Suprapubic skin (tissue), 4 donors: ENCODE measurements around the gene RNFT2. TPM values are rescaled to one million over a fixed set of nuclear protein-coding genes. Genes with fewer than 3 reads are reported as not detected.
"Not testable (repeated sequence)": the region's sequence is repeated elsewhere in the genome, so short reads cannot be mapped to it uniquely, and the experiment has no call there.

Experiments used
- DNase-seq, 2 donors: peaks; one replicate each; pipeline ENCODE4 v3.0.0-alpha.2; 2019; ENCODE audit warnings: low spot score in 2 of 2
- H3K27ac ChIP-seq: fragments of 200-600 bp; sonication (generic); one replicate; pipeline ENCODE4 v1.5.1; 2019
- H3K27me3 ChIP-seq: fragments of 200-600 bp; sonication (generic); one replicate; pipeline ENCODE4 v1.5.1; 2019
- H3K36me3 ChIP-seq: fragments of 200-600 bp; sonication (generic); one replicate; pipeline ENCODE4 v1.5.1; 2019
- H3K4me1 ChIP-seq: fragments of 200-600 bp; sonication (generic); one replicate; pipeline ENCODE4 v1.5.1; 2019
- H3K4me3 ChIP-seq: fragments of 200-600 bp; sonication (generic); one replicate; pipeline ENCODE4 v1.5.1; 2019; ENCODE audit warnings: mild to moderate bottlenecking
- H3K9me3 ChIP-seq: fragments of 200-600 bp; sonication (generic); one replicate; pipeline ENCODE4 v1.5.1; 2019
- CTCF ChIP-seq, 2 donors: fragments of 200-600 bp in 1 of 2; fragments of 450-650 bp in 1 of 2; sonication (generic) in 1 of 2; IDR thresholded peaks; one replicate each; pipeline ENCODE4 v1.5.1; 2016 to 2019; ENCODE audit warnings: antibody characterized with exemption in 2 of 2, mild to moderate bottlenecking in 1 of 2, moderate library complexity in 1 of 2
- EP300 ChIP-seq: sonication (generic); formaldehyde crosslinking; IDR thresholded peaks from one replicate; pipeline ENCODE4 v1.6.1; 2017; ENCODE audit warnings: antibody characterized with exemption
- POLR2A ChIP-seq, 2 donors: fragments of 450-650 bp; IDR thresholded peaks; one replicate each; pipeline ENCODE4 v1.6.1; 2017; ENCODE audit warnings: antibody characterized with exemption in 2 of 2, mild to moderate bottlenecking in 2 of 2, moderate library complexity in 2 of 2
- POLR2AphosphoS5 ChIP-seq, 3 donors: sonication (generic); formaldehyde crosslinking; IDR thresholded peaks; one replicate each; pipeline ENCODE4 v1.6.1; 2017; ENCODE audit warnings: antibody characterized with exemption in 3 of 3
- WGBS: methylation state at CpG from one replicate; pipeline ENCODE4 v1.1.5; 2018; 5-methylcytosine and 5-hydroxymethylcytosine counted together
- total RNA-seq, 4 donors: library from RNA; depleted of rRNA; stranded (reverse); fragments of >200 nt; gene quantifications; one replicate each; pipeline ENCODE4 v1.1.0, GENCODE V29; 2016

RNFT2 gene
- total RNA-seq, 4 donors from 2014 or later: 0.40 to 1.4 (median 0.69) TPM

GRCh38 chr12:116779597-116779996, 41.5 kb downstream of the RNFT2 start:
- no peaks in the 10 kb centered on the region for H3K9me3 ChIP-seq
- H3K4me3 ChIP-seq: no peak overlapping the region
- no peaks in the 10 kb centered on the region for H3K27me3 ChIP-seq
- H3K36me3 ChIP-seq: no peaks in the 10 kb centered on the region
- no peak for DNase-seq
- no peak overlapping the region for H3K27ac ChIP-seq
- TF ChIP-seq POLR2AphosphoS5 (IDR thresholded peaks at IDR 0.05) (no peak), POLR2A (IDR thresholded peaks at IDR 0.05) (no peak), EP300 (no peak), CTCF (IDR thresholded peaks at IDR 0.05) (no peak)
- WGBS: 88% methylated on average over 2 of the region's 2 CpGs
- no peaks in the 10 kb centered on the region for H3K4me1 ChIP-seq

DNA sequence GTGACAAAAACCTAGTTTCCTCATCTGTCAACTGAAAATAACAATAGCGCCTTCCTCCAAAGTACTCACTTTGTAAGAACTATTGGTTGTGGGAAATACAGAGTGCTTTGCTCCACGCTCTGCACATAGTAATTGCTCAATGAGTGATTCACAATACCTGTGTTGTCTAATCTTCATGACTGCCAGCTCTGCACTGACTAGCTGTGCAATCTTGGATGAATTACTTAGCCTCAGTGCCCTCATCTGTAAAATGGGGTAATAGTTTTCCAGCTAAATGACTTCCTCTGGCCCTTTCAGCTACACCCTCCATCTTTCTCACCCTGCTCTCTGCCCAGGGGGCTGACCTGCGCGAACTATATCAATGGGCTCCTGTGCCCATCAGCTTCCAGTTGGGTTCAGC, 42.8 kb downstream of the RNFT2 start:
- TF ChIP-seq POLR2AphosphoS5 (IDR thresholded peaks at IDR 0.05) (no peak), POLR2A (IDR thresholded peaks at IDR 0.05) (no peak), CTCF (IDR thresholded peaks at IDR 0.05) (no peak), EP300 (no peak)
- H3K4me1 ChIP-seq: no peaks in the 10 kb centered on the region
- WGBS: 87% methylated on average over 4 of the region's 4 CpGs

DNA sequence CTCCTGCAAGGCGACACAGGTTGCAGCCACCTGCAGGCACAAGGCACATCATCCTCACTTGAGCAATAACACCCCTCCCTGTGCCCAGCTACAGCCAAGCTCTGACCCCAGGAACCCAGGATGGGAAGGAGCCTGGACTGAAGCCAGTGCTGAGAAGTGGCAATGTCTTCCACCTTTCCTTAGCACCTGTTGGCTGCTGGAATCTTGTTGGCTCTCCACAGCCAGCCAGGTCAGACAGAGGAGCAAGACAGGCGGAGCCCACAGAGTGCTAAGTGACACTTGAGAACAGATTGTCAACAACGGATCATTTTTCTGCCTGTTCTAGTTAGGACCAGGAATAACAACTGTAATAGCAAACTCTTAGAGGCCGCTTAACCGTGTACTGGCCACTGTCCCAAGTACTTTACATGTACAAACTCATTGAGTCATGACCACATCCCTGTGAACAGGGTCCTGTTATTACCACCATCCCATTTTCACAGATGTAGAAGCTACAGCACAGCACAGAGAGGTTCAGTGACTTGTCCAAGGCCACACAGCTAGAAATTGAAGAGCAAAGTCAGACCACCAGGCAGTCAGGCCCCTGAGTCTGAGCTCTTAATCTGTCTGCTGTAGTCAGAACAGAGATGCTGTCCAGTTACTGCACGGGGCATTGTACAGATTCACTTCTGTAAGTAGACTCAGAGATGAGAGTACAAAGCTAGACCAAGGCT, 45.6 kb downstream of the RNFT2 start:
- Histone ChIP-seq H3K36me3 (no peaks in the 10 kb centered on the region), H3K9me3 (no peaks in the 10 kb centered on the region), H3K4me3 (no peak overlapping the region), H3K4me1 (no peaks in the 10 kb centered on the region), H3K27ac (no peak overlapping the region), H3K27me3 (no peaks in the 10 kb centered on the region)
- no peak for DNase-seq
- 92% methylated on average over 6 of the region's 6 CpGs for WGBS
- TF ChIP-seq POLR2A (IDR thresholded peaks at IDR 0.05) (no peak), EP300 (no peak), POLR2AphosphoS5 (IDR thresholded peaks at IDR 0.05) (no peak), CTCF (IDR thresholded peaks at IDR 0.05) (no peak)

More for the DNA sequence above, 42.8 kb downstream of the RNFT2 start:
- H3K9me3 ChIP-seq: no peaks in the 10 kb centered on the region
- H3K27me3 ChIP-seq: no peaks in the 10 kb centered on the region
- no peak overlapping the region for H3K27ac ChIP-seq
- no peak overlapping the region for H3K4me3 ChIP-seq
- no peak for DNase-seq
- H3K36me3 ChIP-seq: no peaks in the 10 kb centered on the region

DNA sequence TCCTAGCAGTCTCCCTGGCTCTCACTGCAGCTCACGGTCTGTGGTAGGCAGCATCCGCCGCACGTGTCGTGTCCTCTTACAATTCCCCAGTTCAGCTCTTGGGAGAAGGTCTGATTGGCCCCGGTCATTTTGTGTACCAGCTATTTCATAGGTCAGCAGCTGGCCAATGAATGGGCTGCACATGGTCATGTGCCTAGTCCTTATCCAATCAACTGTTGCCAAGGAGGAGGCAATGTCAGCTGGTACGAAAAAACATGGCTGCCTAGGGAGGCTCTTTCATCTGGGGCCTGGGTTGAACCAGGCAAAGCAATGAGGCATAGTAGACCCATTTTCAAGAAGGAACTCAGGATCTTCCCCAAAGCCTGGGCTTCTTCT, 46.1 kb downstream of the RNFT2 start:
- WGBS: 97% methylated on average over 7 of the region's 7 CpGs
- H3K27ac ChIP-seq: no peak overlapping the region
- no peaks in the 10 kb centered on the region for H3K36me3 ChIP-seq
- TF ChIP-seq EP300 (no peak), POLR2A (IDR thresholded peaks at IDR 0.05) (no peak)
- no peak for DNase-seq
- H3K9me3 ChIP-seq: no peaks in the 10 kb centered on the region
- no peak overlapping the region for H3K4me3 ChIP-seq
- H3K27me3 ChIP-seq: no peaks in the 10 kb centered on the region
- H3K4me1 ChIP-seq: no peaks in the 10 kb centered on the region

- DNase-seq, H3K4me1 ChIP-seq, H3K27ac ChIP-seq, H3K27me3 ChIP-seq, H3K36me3 ChIP-seq, H3K4me3 ChIP-seq, H3K9me3 ChIP-seq: not testable (repeated sequence)
Observed at GRCh38 chr12:116789562-116789961, 51.4 kb downstream of the RNFT2 start.

- Histone ChIP-seq H3K4me3 (no peak overlapping the region), H3K27me3 (no peaks in the 10 kb centered on the region), H3K27ac (no peak overlapping the region), H3K4me1 (no peaks in the 10 kb centered on the region), H3K36me3 (no peaks in the 10 kb centered on the region), H3K9me3 (no peaks in the 10 kb centered on the region)
- 67% methylated on average over 1 of the region's 1 CpG for whole genome bisulfite sequencing
- TF ChIP-seq EP300 (no peak), POLR2AphosphoS5 (IDR thresholded peaks at IDR 0.05) (no peak), POLR2A (IDR thresholded peaks at IDR 0.05) (no peak), CTCF (IDR thresholded peaks at IDR 0.05) (no peak)
- DNase-seq: no peak
Observed at GRCh38 chr12:116790066-116790465, 52.0 kb downstream of the RNFT2 start.
